Measurements from ENCODE around the gene ATF5. TPM values are rescaled to one million over a fixed set of nuclear protein-coding genes. Genes with fewer than 3 reads are reported as not detected.

ATF5 gene
- total RNA-seq, 1 donor from 2014 or later, result 35.5 TPM

DNA sequence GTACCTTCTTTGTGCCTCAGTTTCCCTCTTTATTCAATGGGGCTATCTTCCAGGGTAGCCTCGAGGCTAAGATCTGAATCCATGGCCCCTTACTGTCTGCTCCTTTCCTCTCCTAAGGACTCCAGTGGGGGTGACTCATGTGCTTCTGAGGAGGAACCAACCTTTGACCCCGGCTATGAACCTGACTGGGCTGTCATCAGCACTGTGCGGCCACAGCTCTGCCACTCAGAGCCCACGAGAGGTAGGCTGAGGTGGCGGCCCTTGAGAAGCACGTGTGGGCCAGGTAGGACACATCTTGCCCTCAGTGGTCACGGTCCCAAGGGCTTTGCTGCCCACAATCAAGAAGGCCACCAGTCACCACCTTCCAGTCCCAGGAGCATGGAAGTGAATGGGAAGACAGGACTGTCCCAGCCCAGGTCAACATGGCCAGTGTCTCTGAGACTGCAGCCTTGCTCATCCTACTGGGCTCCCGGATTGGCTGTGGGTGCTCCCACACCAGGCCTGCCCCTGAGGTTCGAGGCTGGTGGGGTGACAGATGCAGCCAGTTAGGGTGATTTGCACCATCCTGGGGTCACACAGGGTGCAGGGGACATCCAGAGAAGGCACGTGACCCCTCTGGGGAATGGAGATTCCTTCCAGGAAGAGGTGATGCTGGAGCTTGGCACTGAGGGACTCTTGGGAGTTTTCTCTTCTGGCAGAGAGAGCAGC, 48.7 kb upstream of the ATF5 start:
- Histone ChIP-seq H3K4me3 (ENCODE audit: insufficient read depth, low read depth, low read length) (no peak overlapping the region), H3K27me3 (ENCODE audit: insufficient read depth, low read length) (no peaks in the 10 kb centered on the region), H3K4me1 (ENCODE audit: insufficient read depth, low read length) (peaks cover 13% of the 10 kb centered on the region), H3K9me3 (ENCODE audit: insufficient read depth, low read depth, low read length) (peaks cover 6% of the 10 kb centered on the region), H4K20me1 (ENCODE audit: insufficient read depth, low read length) (peaks cover 5% of the 10 kb centered on the region), H3K27ac (ENCODE audit: low read depth, low read length) (no peak overlapping the region), H3K79me2 (ENCODE audit: insufficient read depth, low read length) (peaks cover 24% of the 10 kb centered on the region), H3K9ac (ENCODE audit: low read length) (no peak overlapping the region), H3K4me2 (ENCODE audit: low read length) (no peak overlapping the region), H2AFZ (ENCODE audit: low read depth, low read length) (no peak overlapping the region), H3K36me3 (ENCODE audit: insufficient read depth, low read length) (peaks cover 9% of the 10 kb centered on the region)
- no peak for FAIRE-seq
- Mint-ChIP-seq H3K27ac (ENCODE audit: unreplicated experiment) (no peak overlapping the region), H3K9me3 (ENCODE audit: unreplicated experiment) (no peaks in the 10 kb centered on the region), H3K36me3 (ENCODE audit: low read depth, unreplicated experiment) (peaks cover 24% of the 10 kb centered on the region), H3K4me1 (ENCODE audit: low read depth, unreplicated experiment) (no peaks in the 10 kb centered on the region), H3K27me3 (ENCODE audit: low read depth, unreplicated experiment) (no peaks in the 10 kb centered on the region), H3K4me3 (ENCODE audit: unreplicated experiment) (no peak overlapping the region)
- no peak for DNase-seq (ENCODE audit: low read depth)
- TF ChIP-seq EZH2 (IDR thresholded peaks at IDR 0.05; ENCODE audit: insufficient read depth, low read length) (no peak), CTCF (IDR thresholded peaks at IDR 0.05; ENCODE audit: insufficient read depth, low read depth, low read length) (no peak)

DNA sequence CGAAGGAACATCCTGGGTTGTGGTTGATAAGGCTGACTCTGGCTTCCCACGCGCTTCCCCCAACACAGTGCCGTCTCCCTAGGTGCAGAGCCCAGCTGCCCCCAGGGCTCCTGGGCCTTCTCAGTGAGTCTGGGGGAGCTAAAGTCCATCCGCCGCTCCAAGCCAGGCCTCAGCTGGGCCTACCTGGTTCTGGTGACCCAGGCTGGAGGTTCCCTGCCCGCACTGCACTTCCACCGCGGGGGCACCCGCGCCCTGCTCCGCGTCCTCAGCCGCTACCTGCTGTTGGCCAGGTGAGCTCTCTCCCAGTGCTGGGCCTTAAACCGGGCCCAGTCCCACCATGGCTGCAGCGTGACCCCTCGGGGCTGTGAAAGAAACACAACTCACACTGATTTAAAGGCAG, 47.8 kb upstream of the ATF5 start:
- Histone ChIP-seq H3K9ac (ENCODE audit: low read length) (no peak overlapping the region), H3K4me2 (ENCODE audit: low read length) (no peak overlapping the region), H3K27me3 (ENCODE audit: insufficient read depth, low read length) (no peaks in the 10 kb centered on the region), H3K36me3 (ENCODE audit: insufficient read depth, low read length) (peaks cover 9% of the 10 kb centered on the region), H3K4me1 (ENCODE audit: insufficient read depth, low read length) (peaks cover 7% of the 10 kb centered on the region), H2AFZ (ENCODE audit: low read depth, low read length) (no peak overlapping the region), H3K9me3 (ENCODE audit: insufficient read depth, low read depth, low read length) (peaks cover 6% of the 10 kb centered on the region), H3K4me3 (ENCODE audit: insufficient read depth, low read depth, low read length) (no peak overlapping the region), H4K20me1 (ENCODE audit: insufficient read depth, low read length) (peaks cover 5% of the 10 kb centered on the region), H3K27ac (ENCODE audit: low read depth, low read length) (no peak overlapping the region), H3K79me2 (ENCODE audit: insufficient read depth, low read length) (peaks cover 15% of the 10 kb centered on the region)
- no peaks in the 10 kb centered on the region for H3K4me1 Mint-ChIP-seq (ENCODE audit: low read depth, unreplicated experiment)
- H3K27me3 Mint-ChIP-seq (ENCODE audit: low read depth, unreplicated experiment), result no peaks in the 10 kb centered on the region
- H3K36me3 Mint-ChIP-seq (ENCODE audit: low read depth, unreplicated experiment), result peaks cover 24% of the 10 kb centered on the region
- DNase-seq (ENCODE audit: low read depth) (no peak), FAIRE-seq (no peak)
- H3K27ac Mint-ChIP-seq (ENCODE audit: unreplicated experiment), result no peak overlapping the region
- TF ChIP-seq EZH2 (IDR thresholded peaks at IDR 0.05; ENCODE audit: insufficient read depth, low read length) (no peak), CTCF (IDR thresholded peaks at IDR 0.05; ENCODE audit: insufficient read depth, low read depth, low read length) (no peak)
- no peak overlapping the region for H3K4me3 Mint-ChIP-seq (ENCODE audit: unreplicated experiment)
- no peaks in the 10 kb centered on the region for H3K9me3 Mint-ChIP-seq (ENCODE audit: unreplicated experiment)

DNA sequence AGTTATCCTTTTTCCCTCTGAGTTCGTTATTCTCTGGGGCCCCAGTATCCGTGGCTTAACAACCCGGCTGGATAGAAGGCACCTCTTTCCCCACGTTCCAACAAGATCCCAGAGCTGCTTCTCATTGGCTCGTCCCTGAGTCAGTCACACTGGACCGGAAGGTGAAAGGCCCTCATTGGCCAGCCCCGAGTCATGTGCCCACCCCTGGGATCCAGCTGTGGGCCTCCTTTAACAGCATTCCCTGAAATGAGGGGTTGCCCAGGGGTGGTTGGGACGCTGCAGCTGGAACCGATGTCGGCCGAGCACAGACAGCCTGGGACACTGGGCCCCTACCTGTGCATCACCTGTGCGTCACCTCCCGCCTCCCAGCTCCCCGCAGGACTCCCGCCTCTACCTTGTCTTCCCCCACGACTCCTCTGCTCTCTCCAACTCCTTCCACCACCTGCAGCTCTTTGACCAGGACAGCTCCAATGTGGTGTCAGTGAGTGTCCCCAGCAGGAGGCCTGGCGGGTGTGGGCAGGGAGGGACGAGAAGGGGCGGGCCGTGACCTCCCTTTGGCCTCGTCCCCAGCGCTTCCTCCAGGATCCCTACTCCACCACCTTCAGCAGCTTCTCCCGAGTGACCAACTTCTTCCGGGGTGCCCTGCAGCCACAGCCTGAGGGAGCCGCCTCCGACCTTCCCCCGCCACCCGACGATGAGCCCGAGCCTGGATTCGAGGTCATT, 47.2 kb upstream of the ATF5 start:
- H3K36me3 ChIP-seq (ENCODE audit: insufficient read depth, low read length), result peaks cover 9% of the 10 kb centered on the region

More for the DNA sequence above, 47.2 kb upstream of the ATF5 start:
- FAIRE-seq (no peak), DNase-seq (ENCODE audit: low read depth) (no peak)
- Histone ChIP-seq H3K9ac (ENCODE audit: low read length) (no peak overlapping the region), H3K4me1 (ENCODE audit: insufficient read depth, low read length) (peaks cover 7% of the 10 kb centered on the region), H3K79me2 (ENCODE audit: insufficient read depth, low read length) (peaks cover 13% of the 10 kb centered on the region), H4K20me1 (ENCODE audit: insufficient read depth, low read length) (peaks cover 5% of the 10 kb centered on the region), H3K4me2 (ENCODE audit: low read length) (no peak overlapping the region), H3K27ac (ENCODE audit: low read depth, low read length) (no peak overlapping the region), H2AFZ (ENCODE audit: low read depth, low read length) (no peak overlapping the region), H3K27me3 (ENCODE audit: insufficient read depth, low read length) (no peaks in the 10 kb centered on the region), H3K9me3 (ENCODE audit: insufficient read depth, low read depth, low read length) (peaks cover 6% of the 10 kb centered on the region), H3K4me3 (ENCODE audit: insufficient read depth, low read depth, low read length) (no peak overlapping the region)
- Mint-ChIP-seq H3K9me3 (ENCODE audit: unreplicated experiment) (no peaks in the 10 kb centered on the region), H3K4me1 (ENCODE audit: low read depth, unreplicated experiment) (no peaks in the 10 kb centered on the region), H3K27me3 (ENCODE audit: low read depth, unreplicated experiment) (no peaks in the 10 kb centered on the region), H3K27ac (ENCODE audit: unreplicated experiment) (no peak overlapping the region), H3K4me3 (ENCODE audit: unreplicated experiment) (no peak overlapping the region), H3K36me3 (ENCODE audit: low read depth, unreplicated experiment) (peaks cover 24% of the 10 kb centered on the region)
- no peak for TF ChIP-seq CTCF (IDR thresholded peaks at IDR 0.05; ENCODE audit: insufficient read depth, low read depth, low read length)

Data from astrocyte (in vitro differentiated cells and primary cell).